Measurements from ENCODE around the gene DNAJC21.
"Not testable (repeated sequence)": the region's sequence is repeated elsewhere in the genome, so short reads cannot be mapped to it uniquely, and the experiment has no call there.

Gene DNAJC21

GRCh38 chr5:34929134-34929719 lies at the start of gene DNAJC21:
Gene DNAJC21 (plus strand): TSS chr5:34929559. CDS start chr5:34929820, 261 bp downstream.
- DNase-seq = peak; percentile 98

GRCh38 chr5:34881246-34881645 lies 48.1 kb upstream of the DNAJC21 start:
- no peak for DNase-seq

GRCh38 chr5:34886392-34887119 lies 42.8 kb upstream of the DNAJC21 start:
- no peak for DNase-seq

GRCh38 chr5:34889394-34889793 lies 40.0 kb upstream of the DNAJC21 start:
- no peak for DNase-seq

GRCh38 chr5:34891981-34892380 lies 37.4 kb upstream of the DNAJC21 start:
- no peak for DNase-seq

GRCh38 chr5:34892414-34892813 lies 36.9 kb upstream of the DNAJC21 start:
- DNase-seq = no peak

- no peak for DNase-seq
These were observed 34.6 kb upstream of the DNAJC21 start for GRCh38 chr5:34894716-34895115.

GRCh38 chr5:34895641-34896419 lies 33.5 kb upstream of the DNAJC21 start:
- no peak for DNase-seq

- DNase-seq = no peak
These were observed 31.7 kb upstream of the DNAJC21 start for GRCh38 chr5:34897646-34898045.

- DNase-seq = peak; percentile 65
These were observed 31.0 kb upstream of the DNAJC21 start for GRCh38 chr5:34898258-34898895.

- no peak for DNase-seq
These were observed 30.3 kb upstream of the DNAJC21 start for GRCh38 chr5:34899066-34899465.

- no peak for DNase-seq
These were observed 28.7 kb upstream of the DNAJC21 start for GRCh38 chr5:34900652-34901051.

GRCh38 chr5:34903260-34903659 lies 26.1 kb upstream of the DNAJC21 start:
- no peak for DNase-seq

- peak; percentile 19 for DNase-seq
These were observed 23.8 kb upstream of the DNAJC21 start for GRCh38 chr5:34905564-34905963.

GRCh38 chr5:34913072-34913471 lies 16.3 kb upstream of the DNAJC21 start:
- DNase-seq = peak; percentile 88

- peak; percentile 49 for DNase-seq
These were observed 14.7 kb upstream of the DNAJC21 start for GRCh38 chr5:34914671-34915138.

GRCh38 chr5:34915139-34915855 lies 14.1 kb upstream of the DNAJC21 start, which contains the start of the genes BRIX1 and RAD1:
Gene BRIX1 (plus strand): TSS chr5:34915711. CDS start chr5:34915739, 28 bp downstream.
Gene RAD1 (minus strand): TSS chr5:34915504. CDS start chr5:34914892, 612 bp downstream.
- peak; percentile 99 for DNase-seq

GRCh38 chr5:34915856-34916192 lies 13.5 kb upstream of the DNAJC21 start:
- no peak for DNase-seq

GRCh38 chr5:34916518-34916917 lies 12.8 kb upstream of the DNAJC21 start:
- no peak for DNase-seq

GRCh38 chr5:34918025-34918424 lies 11.3 kb upstream of the DNAJC21 start:
- DNase-seq = no peak

GRCh38 chr5:34919077-34919476 lies 10.3 kb upstream of the DNAJC21 start:
- DNase-seq = no peak

- DNase-seq = not testable (repeated sequence)
These were observed 6.1 kb upstream of the DNAJC21 start for GRCh38 chr5:34923256-34923655.

Data from HCEC 1CT (cell line).